Frontal cortex (tissue), 4 donors: Measurements from ENCODE around the gene GPR183. TPM values are rescaled to one million over a fixed set of nuclear protein-coding genes. Genes with fewer than 3 reads are reported as not detected.

Experiments used
- DNase-seq, 2 donors: peaks; one replicate each; pipeline ENCODE4 v3.0.0; 2012; ENCODE audit warnings: low spot score in 2 of 2
- FAIRE-seq: peaks from 2 replicates; lab custom pipeline; 2012; peaks lifted over from hg19 to GRCh38; lab: Jason Lieb, UNC
- total RNA-seq: library from RNA; depleted of rRNA; stranded (reverse); fragments of >200 nt; gene quantifications from one replicate; pipeline ENCODE4 v1.2.3, GENCODE V29; 2014
- donor health status: control.
- donor health status: control.
- donor health status: control.

Gene GPR183
- 0.82 TPM for total RNA-seq

DNA sequence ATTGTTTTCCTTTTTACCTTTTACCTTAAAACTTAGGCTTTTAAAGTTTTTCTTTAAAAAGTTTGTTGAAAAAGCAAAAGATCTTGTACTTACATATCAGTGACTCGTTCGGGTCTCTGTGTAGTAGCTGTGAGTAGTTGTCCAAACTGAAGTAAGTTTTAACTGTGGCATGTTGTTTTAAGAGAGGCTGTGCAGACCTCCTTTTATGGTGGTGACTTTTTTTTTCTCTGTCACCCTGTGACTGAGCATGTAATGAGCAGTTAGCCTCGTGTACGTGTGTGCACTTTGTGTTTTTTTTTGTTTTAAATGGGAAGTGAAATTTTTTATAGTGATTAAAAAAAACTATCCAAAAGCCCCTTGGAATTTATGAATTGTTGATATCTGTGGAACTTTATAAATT is at the start of gene GPR183:
Gene GPR183 (minus strand): TSS at position 153 of the 400 bp plus-strand sequence. CDS start 11,254 bp downstream, outside the sequence.
- DNase-seq (no peak), FAIRE-seq (no peak)

- DNase-seq, result peak; percentile 23 to 24
- no peak for FAIRE-seq
Observed at GRCh38 chr13:99356262-99357091, 49.3 kb upstream of the GPR183 start.

- FAIRE-seq (no peak), DNase-seq (no peak)
Observed at GRCh38 chr13:99356012-99356261, 48.7 kb upstream of the GPR183 start.

DNA sequence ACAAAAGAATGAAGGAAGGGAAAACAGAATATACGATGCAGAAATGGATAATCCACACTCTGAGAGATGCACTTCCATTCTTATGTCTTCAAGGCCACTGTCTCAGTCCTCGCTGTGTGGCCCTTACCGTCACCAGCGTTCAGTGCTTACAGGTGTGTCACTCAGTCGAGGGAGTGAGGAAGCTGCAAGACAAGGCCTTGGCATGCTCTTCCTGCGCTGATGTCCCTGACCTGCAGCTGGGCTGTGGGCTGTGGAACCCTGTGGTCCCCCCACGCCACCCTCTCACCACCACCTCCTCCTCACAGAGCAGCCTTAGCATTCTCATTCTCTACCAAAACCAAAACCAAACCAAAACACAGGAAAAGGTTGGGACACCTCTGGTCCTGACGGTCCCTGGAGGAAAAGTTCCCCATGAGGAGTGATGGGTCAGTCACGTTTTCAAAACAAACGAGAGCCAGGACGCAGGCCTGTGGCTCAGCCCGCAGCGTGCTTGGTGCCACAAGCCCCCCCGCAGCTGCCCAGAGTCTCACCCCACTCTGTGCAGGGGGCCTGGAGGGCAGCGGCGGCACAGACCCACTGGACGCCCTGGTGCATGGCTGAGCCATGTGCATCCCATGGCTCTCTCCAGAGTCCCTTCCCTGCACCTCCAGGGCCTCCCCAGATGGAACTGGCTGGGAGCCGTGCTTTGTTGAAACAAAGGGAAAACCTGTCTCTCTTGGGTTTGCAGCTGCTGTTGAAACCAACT is 48.2 kb upstream of the GPR183 start:
- no peak for DNase-seq
- no peak for FAIRE-seq

DNA sequence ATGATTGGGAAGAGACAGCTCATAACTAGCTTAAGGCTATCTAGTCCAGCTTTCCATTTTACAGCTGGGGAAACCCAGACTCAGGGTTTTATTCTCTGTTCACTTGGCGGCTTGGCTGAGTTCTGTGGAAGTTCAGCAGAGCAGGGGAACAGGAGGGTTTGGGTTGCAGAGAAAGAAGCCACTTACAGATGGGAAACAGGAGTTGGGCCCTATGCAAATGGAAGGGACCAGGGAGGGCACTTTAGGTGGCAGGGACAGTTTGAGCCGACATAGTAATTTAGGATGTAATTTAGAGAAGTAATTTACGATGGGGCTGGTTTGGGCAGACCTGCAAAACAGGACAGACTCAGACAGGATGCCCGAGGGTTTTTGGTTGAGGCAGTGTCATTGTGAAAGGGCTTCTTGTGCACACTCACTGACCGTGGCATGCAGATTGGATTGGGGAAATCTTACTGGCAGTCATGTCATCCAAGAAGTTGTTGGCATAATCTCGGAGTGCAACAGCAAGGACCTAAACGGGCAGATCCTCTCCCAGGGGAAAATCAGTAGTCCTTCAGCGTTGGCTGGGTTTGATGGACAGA is 47.3 kb upstream of the GPR183 start:
- DNase-seq (no peak), FAIRE-seq (no peak)

- no peak for FAIRE-seq
Observed at GRCh38 chr13:99353836-99354235, 46.6 kb upstream of the GPR183 start.

DNA sequence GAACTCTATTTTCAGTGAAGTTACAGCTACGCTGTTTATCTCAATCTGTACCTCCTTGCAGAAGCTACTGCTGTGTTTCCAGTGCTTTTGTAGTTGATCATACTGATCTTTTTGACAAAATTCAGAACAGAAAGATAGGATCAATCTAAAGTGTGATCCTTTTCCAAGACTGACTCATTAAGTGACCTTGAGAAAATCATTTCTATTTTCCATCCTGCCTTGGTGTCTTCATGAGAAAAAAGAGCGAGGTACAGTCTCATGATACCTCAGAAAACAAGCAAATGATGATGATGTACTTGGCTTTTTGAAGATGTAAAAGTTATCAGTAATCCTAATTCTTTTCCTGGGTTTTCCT is 46.0 kb upstream of the GPR183 start:
- DNase-seq (no peak), FAIRE-seq (no peak)

More at GRCh38 chr13:99353836-99354235, 46.6 kb upstream of the GPR183 start:
- DNase-seq, result no peak

DNA sequence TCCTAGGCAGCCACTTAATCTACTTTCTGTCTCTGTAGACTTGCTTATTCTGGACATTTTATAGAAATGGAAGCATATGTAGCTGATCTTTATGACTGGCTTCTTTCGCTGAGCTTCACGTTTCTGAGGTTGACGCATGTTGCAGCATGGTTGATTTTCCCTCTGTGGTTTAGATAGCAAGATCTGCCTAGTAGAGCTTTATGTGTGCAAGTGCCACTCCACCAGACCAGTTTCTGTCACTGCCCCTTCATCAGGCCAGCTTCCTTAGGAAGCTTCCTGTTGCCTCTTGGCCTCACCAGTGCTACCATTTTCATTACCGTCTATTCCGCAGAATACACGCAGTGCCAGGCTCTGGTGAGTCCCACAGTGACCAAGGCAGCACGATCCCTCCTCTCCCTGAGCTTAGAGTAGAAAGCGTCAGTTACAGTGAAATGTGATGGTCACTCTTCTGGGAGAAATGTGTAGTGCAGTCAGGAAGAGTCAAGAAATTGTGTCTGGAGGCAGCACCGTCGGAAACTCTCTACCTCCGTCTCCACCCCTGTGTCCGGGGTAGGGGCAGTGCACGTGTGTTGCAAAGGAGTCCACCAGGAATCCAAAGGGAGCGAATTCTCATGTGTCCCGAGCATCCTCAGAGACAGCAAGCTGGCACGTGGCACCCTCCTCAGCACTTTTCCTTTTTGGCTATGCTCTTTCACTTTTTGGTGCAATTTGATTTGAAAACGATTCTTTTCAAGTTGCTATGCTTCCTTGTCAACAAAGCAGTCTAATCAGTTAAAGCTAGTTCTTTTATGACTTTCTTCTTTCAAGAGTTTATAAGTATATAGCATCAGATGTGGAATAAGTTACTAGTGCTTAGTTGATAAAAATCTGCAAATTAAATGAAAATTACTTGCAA is 45.4 kb upstream of the GPR183 start:
- no peak for DNase-seq
- no peak for FAIRE-seq

DNA sequence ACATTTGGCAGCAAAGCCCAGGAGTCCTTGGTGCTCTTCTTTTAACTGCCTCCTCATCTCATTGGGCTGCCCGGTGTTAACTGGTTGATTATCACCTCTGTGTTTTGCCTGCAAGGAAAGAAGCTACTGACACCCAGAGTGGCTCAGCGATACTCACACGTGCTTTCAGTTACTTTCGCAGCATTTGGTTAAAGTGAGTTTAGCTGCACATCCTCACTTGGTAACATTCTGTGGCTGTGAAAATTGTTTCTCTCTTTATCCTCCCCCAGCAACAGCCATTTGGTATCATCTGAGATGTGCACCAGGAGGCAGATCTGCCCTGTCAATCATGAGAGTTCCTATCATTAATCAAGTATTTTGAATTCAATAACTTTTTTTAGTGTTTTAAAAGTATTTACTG is 44.6 kb upstream of the GPR183 start:
- no peak for FAIRE-seq

GRCh38 chr13:99350191-99350590 is 43.0 kb upstream of the GPR183 start:
- no peak for DNase-seq
- FAIRE-seq, result no peak

More for the DNA sequence above, 44.6 kb upstream of the GPR183 start:
- no peak for DNase-seq

DNA sequence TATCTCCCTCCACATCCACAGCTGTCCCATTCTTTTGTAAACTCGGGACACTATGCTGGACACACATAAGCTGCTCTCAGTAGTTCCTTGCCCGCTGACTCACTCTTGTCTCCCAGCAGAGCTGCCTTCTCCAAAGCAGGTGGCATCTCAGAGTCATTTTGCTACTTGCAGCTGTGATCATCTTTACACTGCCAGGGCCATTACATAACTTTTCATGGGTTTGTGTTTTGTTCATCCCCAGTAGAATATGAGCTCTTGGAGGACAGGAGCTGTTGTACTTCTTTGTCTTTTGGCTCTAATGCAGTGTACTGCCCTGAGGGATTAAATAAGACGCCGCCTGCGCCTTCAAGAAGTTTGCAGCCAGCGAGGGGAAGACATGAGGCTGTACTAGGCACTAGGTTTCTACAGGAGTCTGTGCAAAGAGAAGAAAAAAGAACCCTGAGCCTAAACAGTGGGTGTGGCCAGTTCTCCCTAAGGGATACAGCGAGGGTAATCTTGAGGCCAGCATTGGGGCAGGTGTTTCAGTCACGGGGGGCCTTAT is 40.8 kb upstream of the GPR183 start:
- FAIRE-seq (no peak), DNase-seq (peak in 1 of 2 donors; percentile 18)

DNA sequence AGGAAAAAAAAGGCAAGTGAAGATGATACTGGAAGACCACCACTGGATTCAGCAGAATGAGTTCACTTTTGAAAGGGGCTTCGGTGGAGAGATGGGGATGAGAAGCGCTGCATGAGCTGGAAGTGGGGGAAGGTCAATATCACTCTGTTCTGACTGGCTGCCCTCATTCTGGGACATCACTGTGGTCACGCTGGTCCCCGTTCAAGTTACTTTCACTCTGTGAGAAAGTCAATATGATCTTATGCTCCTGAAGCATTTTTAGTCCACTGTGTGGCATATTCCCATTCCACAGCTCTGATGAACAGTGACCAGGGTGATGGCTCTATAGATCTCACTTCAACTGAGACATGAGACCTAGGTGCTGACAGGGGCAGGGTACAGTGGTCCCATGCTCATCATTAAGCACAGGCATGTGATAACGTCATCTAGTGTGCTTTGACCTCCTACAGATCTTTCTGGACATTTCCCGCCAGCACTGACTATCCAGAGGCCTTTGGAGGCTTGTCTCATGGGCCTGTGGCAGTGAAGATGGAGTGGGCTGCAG is 40.2 kb upstream of the GPR183 start:
- DNase-seq (no peak), FAIRE-seq (no peak)

DNA sequence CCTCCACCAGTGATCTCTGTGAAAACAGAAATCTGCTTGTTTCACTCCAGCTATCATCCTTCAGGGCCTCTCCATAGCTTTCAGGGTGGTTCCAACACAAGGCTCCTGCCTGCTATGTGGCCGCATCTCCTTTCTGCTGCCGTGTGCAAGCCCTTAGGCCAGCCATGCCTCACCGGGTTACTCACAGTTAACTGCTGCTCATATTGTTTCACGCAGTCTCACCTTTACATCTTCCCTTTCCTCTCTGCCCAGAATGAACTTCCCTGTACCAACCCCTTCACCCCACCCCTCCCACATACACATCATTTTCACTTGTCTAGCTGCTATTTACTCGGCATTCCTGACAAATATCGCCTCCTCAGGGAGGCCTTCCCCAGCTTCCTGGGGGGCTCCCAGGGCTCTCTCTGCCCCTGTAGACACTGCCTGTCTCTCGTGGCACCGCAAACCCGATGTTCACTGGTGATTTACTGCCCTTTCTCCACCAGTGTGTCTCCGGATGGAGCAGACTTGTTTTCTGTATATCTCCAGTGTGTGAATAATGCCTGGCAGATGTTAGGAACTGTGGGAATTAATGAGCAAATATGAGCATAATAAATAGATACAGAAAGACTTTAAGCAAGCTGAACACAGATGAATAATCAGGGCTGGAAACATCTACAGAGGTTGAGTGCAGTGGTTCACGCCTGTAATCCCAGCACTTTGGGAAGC is 39.3 kb upstream of the GPR183 start:
- no peak for DNase-seq
- FAIRE-seq, result no peak

GRCh38 chr13:99345345-99345744 is 38.1 kb upstream of the GPR183 start:
- FAIRE-seq (no peak), DNase-seq (no peak)

DNA sequence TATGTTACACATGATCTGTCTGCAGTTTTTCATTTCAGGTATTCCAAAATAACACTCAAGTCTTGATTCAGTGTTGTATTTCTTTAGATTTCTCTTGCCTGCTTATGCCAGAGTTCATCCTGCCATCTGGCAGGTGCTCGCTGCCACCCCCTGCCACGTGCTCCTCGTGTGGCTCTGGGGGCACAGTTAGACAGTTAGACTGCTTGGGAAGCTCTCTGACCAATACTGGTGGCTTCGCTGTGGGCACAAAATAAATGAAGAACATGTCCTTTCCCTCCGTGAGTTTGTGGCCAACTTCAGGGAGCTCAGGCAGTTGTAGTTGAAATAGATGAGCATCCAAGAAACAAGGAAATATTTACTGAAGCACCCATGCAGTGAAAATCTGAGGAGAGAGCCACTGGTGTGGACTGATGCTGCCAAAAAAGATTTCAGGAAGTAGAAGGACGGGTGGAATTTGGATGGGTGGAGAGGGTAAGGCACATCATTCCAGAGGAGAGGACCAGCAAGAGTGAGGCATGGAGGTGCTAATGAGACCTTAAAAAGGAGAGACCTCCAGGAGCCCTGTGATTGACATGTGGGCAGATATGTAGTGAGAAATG is 37.5 kb upstream of the GPR183 start:
- no peak for DNase-seq
- no peak for FAIRE-seq

DNA sequence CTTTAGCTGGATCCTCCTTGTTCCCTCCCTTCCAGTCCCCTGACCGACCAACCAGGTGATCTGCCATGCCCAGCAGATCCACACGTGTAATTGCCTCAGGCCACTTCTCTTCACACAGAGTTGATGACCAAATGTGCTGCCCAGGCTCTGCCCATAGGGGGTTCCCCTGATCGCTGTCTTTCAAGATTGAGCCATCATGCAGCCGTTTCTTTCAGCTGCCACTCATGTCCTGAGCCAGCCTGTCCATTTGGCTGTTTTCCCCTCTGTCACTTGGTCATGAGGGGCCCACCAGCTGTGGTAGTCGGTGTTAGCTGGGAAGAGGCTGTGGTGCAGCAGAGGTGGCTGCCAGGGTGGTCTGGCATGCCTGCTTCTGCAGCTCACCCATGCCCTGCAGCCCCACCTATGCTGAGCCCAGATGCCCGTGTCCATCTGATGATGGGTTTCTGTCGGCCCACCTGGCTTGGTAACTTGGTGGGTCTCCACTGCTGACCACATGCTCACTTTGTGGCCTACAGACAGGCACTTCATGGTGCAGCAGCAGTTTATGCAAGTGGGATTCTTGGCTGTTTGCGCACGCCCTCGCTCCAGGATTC is 35.6 kb upstream of the GPR183 start:
- no peak for DNase-seq
- no peak for FAIRE-seq

GRCh38 chr13:99341969-99342722 is 34.9 kb upstream of the GPR183 start:
- FAIRE-seq (no peak), DNase-seq (no peak)

DNA sequence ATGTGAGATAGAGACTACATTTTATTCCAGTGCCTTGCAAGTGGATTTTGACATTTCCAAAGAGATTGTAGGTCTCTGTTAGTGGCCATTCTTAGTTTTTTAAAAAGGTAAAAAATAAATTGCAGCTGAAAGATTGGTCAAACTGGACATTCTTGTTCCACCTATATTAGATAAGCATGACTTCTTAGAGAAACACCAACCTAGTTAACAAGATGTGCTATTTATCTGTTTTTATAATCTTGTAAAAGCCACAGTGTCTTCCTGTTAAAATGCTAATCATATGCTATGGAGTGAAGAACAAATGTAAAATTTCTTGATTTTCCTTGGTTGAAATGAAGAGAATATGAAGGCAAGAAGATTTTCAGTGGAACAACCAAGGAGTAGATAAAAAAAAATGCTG is 33.4 kb upstream of the GPR183 start:
- DNase-seq (no peak), FAIRE-seq (no peak)
